Choroid plexus epithelial cell (primary cell): ENCODE data around the gene GCG.

Experiments used
- DNase-seq: peaks from one replicate; pipeline ENCODE4 v3.0.0-alpha.2; 2010; ENCODE audit warnings: low read depth
- H3K4me3 ChIP-seq: 2 replicates; pipeline ENCODE4 v1.5.1; 2011; ENCODE audit warnings: low read depth, mild to moderate bottlenecking, control low read depth, low read length, moderate library complexity
- TF ChIP-seq, protein P1 (sequence below): conservative IDR thresholded peaks from 2 replicates; pipeline ENCODE4 v1.5.1; 2011; ENCODE audit warnings: low read depth, mild to moderate bottlenecking, control low read depth, inconsistent platforms, low read length, moderate library complexity

GCG gene

DNA sequence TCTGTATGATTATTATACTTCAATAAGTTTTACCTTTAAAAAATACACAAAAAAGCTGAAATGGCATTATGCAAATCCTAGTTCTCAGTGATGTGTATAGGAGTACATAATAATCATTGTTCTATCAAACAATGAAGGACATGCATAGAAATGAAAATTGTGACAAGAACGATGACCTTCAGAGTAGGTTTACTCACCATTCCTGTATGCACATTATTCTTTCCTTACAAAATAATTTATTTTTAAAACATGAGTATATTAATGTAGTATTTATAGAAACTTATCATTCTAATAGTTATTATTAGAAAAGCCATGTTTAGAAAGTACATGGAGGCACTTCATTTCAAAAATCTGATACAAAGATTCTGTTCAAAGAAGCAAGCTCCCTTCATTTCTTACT is 45.3 kb downstream of the GCG start:
- no peak overlapping the region for H3K4me3 ChIP-seq
- TF ChIP-seq, protein P1, sequence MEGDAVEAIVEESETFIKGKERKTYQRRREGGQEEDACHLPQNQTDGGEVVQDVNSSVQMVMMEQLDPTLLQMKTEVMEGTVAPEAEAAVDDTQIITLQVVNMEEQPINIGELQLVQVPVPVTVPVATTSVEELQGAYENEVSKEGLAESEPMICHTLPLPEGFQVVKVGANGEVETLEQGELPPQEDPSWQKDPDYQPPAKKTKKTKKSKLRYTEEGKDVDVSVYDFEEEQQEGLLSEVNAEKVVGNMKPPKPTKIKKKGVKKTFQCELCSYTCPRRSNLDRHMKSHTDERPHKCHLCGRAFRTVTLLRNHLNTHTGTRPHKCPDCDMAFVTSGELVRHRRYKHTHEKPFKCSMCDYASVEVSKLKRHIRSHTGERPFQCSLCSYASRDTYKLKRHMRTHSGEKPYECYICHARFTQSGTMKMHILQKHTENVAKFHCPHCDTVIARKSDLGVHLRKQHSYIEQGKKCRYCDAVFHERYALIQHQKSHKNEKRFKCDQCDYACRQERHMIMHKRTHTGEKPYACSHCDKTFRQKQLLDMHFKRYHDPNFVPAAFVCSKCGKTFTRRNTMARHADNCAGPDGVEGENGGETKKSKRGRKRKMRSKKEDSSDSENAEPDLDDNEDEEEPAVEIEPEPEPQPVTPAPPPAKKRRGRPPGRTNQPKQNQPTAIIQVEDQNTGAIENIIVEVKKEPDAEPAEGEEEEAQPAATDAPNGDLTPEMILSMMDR: no peak

DNA sequence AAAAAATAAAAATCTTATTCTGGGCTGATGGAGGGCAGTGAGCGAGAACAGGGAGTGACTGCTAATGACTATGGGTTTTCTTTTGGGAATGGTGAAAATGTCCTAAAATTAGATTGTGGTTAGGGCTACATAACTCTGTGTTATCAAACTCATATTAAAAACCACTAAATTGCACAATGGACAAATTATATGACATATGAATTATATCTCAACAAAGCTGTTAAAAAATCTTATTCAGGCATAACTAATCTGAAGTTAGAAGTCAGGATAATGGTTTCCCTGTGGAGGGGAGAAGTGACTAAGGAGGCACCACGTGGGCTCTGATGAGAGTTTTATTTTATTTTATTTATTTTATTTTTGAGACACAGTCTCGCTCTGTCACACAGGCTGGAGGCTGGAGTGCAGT is 45.9 kb downstream of the GCG start:
- H3K4me3 ChIP-seq: no peak overlapping the region
- TF ChIP-seq, protein P1: no peak
- DNase-seq: no peak

More for the DNA sequence above, 45.3 kb downstream of the GCG start:
- no peak for DNase-seq

DNA sequence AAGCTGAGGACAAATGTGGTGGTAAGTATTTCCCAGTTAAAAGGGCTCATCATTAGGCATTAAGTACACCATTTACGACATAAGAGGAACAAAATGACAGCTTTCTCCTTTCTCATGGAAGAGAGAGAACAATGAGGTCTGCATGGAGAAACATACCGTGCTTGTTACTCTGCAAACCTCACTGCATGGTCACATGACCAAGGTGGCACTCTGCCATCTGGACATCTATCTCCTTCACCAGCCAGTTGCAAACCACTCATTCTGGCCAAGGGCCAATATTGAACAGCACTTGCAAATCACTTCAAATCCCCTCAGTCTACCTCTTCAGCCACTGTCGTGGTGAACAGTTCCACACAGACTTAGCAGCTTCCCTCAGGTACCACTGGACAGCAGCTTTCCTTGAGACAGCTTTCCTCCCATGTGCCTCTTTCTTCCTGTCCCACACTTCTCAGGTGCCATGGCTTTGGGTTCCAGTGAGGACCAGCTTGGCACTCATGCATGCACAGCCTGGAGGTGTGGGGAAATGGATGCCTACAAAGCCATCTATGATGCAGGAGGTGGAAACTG is 48.5 kb downstream of the GCG start:
- DNase-seq: no peak
- H3K4me3 ChIP-seq: no peak overlapping the region
- TF ChIP-seq, protein P1: no peak

DNA sequence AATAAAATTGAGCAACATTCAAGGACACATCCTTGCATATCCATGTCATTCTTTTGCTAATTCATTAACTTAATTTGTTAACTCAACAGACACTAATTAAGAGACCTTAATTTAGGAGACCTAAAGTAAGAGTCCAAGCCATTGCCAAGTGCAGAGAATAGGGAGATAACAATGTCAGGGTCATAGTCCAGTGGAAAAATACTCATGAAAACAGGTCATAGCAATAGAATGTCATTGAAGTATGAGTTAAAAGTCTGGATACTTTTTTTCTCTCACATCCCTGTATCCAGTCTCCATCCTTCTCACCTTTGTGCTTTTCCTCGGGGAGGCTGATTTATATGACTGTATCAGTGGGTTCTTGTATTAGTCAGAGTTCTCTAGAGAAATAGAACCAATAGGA is 51.5 kb downstream of the GCG start:
- TF ChIP-seq, protein P1: no peak
- no peak overlapping the region for H3K4me3 ChIP-seq
- DNase-seq: no peak

DNA sequence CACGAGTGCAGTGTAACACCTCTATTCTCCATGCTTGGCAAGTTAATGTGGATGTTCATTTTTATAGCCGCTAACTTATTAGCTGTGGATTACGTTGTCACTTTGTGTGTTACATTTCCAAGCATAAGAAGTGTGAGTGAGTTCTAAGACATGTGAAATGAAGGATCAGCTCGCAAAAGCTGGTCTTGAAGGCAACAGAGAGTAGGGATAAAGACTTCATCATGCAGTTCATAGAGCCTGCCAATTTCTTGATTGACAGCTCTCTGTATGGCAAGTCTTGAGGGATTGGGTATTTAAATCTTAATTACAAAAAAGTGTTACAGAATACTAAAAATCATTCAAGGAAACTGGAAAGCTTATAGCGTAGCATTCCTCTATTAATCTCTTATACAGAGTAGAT is 52.2 kb downstream of the GCG start:
- no peak for DNase-seq
- no peak overlapping the region for H3K4me3 ChIP-seq
- TF ChIP-seq, protein P1: no peak
